Ectodermal cell (in vitro differentiated cells): ENCODE data around the gene TBC1D3H. TPM values are rescaled to one million over a fixed set of nuclear protein-coding genes. Genes with fewer than 3 reads are reported as not detected.
"Not testable (repeated sequence)": the region's sequence is repeated elsewhere in the genome, so short reads cannot be mapped to it uniquely, and the experiment has no call there.

ENCODE experiments used
- H3K27ac ChIP-seq: 2 replicates; pipeline ENCODE4 v1.7.0; 2013; ENCODE audit warnings: mild to moderate bottlenecking, low read depth, low read length; ENCODE audit not compliant: insufficient read depth, poor library complexity, severe bottlenecking
- H3K27me3 ChIP-seq: 2 replicates; pipeline ENCODE4 v1.7.0; 2013; ENCODE audit warnings: mild to moderate bottlenecking, low read length; ENCODE audit not compliant: insufficient read depth, control insufficient read depth, poor library complexity, severe bottlenecking
- H3K36me3 ChIP-seq: one replicate; pipeline ENCODE4 v1.7.0; 2013; ENCODE audit warnings: low read length; ENCODE audit not compliant: control insufficient read depth, insufficient read depth
- H3K4me1 ChIP-seq: one replicate; pipeline ENCODE4 v1.7.0; 2013; ENCODE audit warnings: low read length; ENCODE audit not compliant: control insufficient read depth, insufficient read depth
- H3K4me3 ChIP-seq: 2 replicates; pipeline ENCODE4 v1.7.0; 2013; ENCODE audit warnings: low read depth, low read length, control low read depth; ENCODE audit not compliant: insufficient read depth
- H3K9me3 ChIP-seq: 2 replicates; pipeline ENCODE4 v1.7.0; 2013; ENCODE audit warnings: mild to moderate bottlenecking, low read length, moderate library complexity; ENCODE audit not compliant: control insufficient read depth
- WGBS, 2 experiments: methylation state at CpG; one replicate each; pipeline ENCODE4 v1.1.7; 2013; ENCODE audit warnings: missing lambda C conversion rate in 2 of 2; 5-methylcytosine and 5-hydroxymethylcytosine counted together
- polyA plus RNA-seq, 4 experiments: library from polyadenylated mRNA; stranded (reverse); fragments of 50-300 nt; gene quantifications; one replicate each; pipeline ENCODE4 v1.2.3, GENCODE V29; 2013

TBC1D3H gene
- not detected for polyA plus RNA-seq (2013, experiment 1 of 4)
- polyA plus RNA-seq (2013, experiment 2 of 4): not detected
- not detected for polyA plus RNA-seq (2013, experiment 3 of 4)
- polyA plus RNA-seq (2013, experiment 4 of 4): not detected

DNA sequence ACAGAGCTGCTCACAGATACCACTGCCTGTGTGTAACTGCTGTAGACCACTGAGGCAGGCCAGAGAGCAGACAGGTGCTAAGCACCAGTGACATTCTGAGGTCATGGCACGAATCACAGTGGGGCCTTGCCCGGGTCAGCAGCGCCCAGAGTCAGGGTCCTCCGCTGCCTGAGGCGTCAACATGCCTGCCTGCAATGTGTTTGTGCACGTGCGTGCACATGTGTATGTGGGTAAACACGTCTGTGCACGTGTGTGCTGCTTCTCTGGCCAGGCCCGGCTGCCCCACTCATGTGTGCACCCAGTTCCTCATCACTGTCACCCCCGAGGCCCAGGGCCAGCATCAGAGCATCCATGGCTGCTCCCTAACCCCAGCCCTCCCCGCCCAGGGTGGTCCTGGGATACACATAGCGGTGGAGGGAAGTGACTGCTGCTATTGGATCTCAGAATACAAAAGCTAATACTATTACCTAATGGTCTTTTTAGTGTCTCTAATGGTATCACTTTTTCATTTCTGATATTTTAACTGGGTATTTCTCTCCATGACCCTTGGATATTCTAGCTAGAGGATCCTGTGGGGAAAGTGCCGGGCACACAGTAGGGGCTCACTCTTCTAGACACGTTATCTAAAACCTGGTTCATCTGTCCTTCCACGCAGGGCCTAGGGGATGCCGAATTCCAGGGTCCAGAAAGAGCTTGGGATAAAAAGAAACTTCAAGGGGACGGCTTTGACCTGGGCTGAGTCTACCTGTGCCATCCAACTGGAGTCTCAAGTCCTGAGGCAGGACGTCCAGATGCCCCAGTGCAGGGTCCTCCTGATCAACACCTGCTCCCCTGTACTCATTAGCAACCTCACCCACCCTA is at the start of gene TBC1D3H:
TBC1D3H (minus strand) TSS at position 51 of the 861 bp plus-strand sequence. CDS start 1,540 bp downstream, outside the sequence.
- H3K9me3 ChIP-seq, H3K27ac ChIP-seq, H3K4me1 ChIP-seq, H3K27me3 ChIP-seq, H3K4me3 ChIP-seq, H3K36me3 ChIP-seq: not testable (repeated sequence)
- 91 to 94% methylated on average over 11 to 16 of the region's 19 CpGs for WGBS, 2 experiments

DNA sequence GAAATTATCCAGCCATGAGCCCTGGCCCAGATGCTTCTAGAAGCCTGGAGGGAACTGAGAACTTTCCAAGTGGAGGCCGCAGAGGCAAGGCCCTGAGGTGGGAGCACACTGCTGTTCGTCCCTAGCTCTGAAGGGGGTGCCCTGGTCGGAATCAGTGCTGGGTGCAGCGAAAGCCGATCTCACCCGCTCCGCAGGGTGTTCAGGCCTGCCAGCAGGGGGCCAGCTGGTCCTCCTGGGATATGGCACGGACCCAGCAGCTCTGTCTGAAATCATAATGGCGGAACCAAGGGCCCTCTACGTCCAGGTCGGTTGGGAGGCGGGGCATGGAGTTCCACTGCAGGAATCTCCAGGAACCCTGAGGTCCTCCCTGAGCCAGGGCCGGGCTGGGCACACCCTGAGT is 40.7 kb upstream of the TBC1D3H start:
- H3K27ac ChIP-seq, H3K36me3 ChIP-seq, H3K9me3 ChIP-seq, H3K27me3 ChIP-seq, H3K4me1 ChIP-seq, H3K4me3 ChIP-seq: not testable (repeated sequence)
- WGBS, 2 experiments: 97 to 99% methylated on average over 5 to 6 of the region's 13 CpGs

DNA sequence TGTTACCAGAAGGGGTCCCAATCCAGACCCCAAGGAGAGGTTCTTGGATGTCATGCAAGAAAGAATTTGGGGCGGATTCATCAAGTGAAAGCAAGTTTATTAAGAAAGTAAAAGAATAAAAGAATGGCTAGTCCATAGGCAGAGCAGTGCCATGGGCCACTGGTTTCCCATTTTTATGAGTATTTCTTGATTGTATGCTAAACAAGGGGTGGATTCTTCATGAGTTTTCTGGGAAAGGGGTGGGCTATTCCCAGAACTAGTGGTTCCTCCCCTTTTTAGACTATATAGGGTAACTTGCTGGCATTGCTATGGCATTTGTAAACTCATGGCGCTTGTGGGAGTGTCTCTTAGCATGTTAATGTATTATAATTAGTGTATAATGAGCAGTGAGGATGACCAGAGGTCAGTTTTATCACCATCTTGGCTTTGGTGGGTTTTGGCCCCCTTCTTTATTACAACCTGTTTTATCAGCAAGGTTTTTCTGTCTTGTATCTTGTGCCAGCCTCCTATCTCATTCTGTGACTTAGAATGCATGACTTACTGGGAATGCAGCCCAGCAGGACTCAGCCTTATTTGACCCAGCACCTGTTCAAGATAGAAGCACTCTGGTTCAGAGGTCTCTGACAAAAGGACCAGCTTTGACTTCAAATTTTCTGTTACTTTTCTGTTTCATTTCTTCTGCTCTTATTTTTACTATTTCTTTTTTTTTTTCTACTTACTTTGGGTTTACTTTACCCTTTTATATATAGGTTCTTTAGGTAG is 27.1 kb upstream of the TBC1D3H start:
- H3K4me1 ChIP-seq: not testable (repeated sequence)

DNA sequence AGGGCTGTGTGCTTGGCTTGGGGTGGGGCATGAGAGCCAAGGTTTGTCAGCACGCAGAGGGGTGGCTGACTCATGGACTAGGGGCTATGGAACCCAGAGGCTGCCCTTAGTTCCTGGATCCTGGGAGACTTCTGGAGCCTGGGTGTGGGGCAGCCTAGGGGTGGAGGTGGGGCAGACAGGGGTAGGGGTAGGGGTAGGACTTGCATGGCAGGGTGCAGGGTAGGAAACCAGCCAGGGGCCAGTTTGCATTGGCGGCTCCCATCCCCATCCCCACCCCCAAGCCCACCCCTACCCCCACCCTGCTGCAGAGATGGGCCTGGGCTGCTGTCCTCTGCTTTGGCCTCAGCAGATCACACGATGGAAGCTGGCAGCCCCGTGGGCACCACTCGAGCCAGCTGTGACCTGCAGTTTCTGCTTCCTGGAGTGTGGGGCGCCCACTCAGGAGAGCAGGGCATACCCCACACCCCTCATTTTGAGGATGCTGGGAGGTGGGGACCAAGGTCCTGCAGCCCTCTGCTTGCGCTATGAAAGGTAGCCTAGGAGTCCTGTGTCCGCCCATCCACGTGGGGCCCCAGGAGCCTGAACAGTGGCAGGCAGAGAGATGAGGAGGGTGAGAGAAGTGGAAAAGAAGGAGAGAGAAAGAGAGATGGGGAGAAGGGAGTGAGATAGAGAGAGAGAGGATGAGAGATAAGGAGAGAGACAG is 2.9 kb upstream of the TBC1D3H start:
- 83 to 100% methylated on average over 1 to 3 of the region's 9 CpGs for WGBS, 2 experiments
- H3K9me3 ChIP-seq, H3K27ac ChIP-seq, H3K36me3 ChIP-seq, H3K4me1 ChIP-seq, H3K27me3 ChIP-seq, H3K4me3 ChIP-seq: not testable (repeated sequence)

More for the DNA sequence above, 27.1 kb upstream of the TBC1D3H start:
- not testable (repeated sequence) for H3K27ac ChIP-seq, H3K27me3 ChIP-seq, H3K9me3 ChIP-seq, H3K4me3 ChIP-seq, H3K36me3 ChIP-seq
- no CpG with 5 or more reads among the region's 2 CpGs for WGBS, 2 experiments

GRCh38 chr17:36375938-36376337 is 12.3 kb downstream of the TBC1D3H start:
- not testable (repeated sequence) for H3K9me3 ChIP-seq, H3K27ac ChIP-seq, H3K36me3 ChIP-seq, H3K4me3 ChIP-seq, H3K27me3 ChIP-seq, H3K4me1 ChIP-seq
- WGBS, 2 experiments: 100% methylated on average over 1 of the region's 7 CpGs; no CpG with 5 or more reads in 1 of the 2 experiments

- not testable (repeated sequence) for H3K36me3 ChIP-seq, H3K4me3 ChIP-seq, H3K27me3 ChIP-seq, H3K4me1 ChIP-seq, H3K9me3 ChIP-seq, H3K27ac ChIP-seq
- WGBS, 2 experiments: 100% methylated on average over 1 of the region's 6 CpGs; no CpG with 5 or more reads in 1 of the 2 experiments
Observed at GRCh38 chr17:36362496-36362895, 25.7 kb downstream of the TBC1D3H start.
